GM12892 (cell line): ENCODE data around the gene NOD1.
"Not testable (repeated sequence)": the region's sequence is repeated elsewhere in the genome, so short reads cannot be mapped to it uniquely, and the experiment has no call there.

ENCODE experiments used
- POLR2A ChIP-seq: IDR thresholded peaks from 2 replicates; pipeline ENCODE4 v1.6.1; 2011; ENCODE audit warnings: low read depth, low read length, control low read depth
- POLR2AphosphoS5 ChIP-seq: IDR thresholded peaks from 2 replicates; pipeline ENCODE4 v1.6.1; 2011; ENCODE audit warnings: low read depth, low read length, control low read depth
- TAF1 ChIP-seq: IDR thresholded peaks from 2 replicates; pipeline ENCODE4 v1.6.1; 2011; ENCODE audit warnings: low read depth, mild to moderate bottlenecking, control low read depth, low read length, borderline replicate concordance

DNA sequence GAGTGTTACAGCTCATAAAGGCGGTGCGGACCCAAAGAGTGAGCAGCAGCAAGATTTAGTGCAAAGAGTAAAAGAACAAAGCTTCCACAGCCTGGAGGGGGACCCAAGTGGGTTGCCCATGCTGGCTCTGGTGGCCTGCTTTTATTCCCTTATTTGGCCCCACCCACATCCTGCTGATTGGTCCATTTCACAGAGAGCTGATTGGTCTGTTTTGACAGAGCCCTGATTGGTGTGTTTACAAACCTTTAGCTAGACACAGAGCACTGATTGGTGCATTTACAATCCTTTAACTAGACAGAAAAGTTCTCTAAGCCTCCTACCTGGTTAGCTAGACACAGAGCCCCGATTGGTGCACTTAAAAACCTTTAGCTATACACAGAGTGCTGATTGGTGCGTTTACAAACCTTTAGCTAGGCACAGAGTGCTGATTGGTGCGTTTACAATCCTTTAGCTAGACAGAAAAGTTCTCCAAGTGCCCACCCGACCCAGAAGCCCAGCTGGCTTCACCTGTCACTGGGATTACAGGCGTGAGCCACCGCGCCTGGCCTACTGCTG is 28.8 kb upstream of the NOD1 start:
- TF ChIP-seq POLR2A, POLR2AphosphoS5, TAF1: not testable (repeated sequence)
